Fibroblast of skin of right quadriceps (primary cell): Measurements from ENCODE around the gene AKAP7.

Source experiments
- DNase-seq: peaks from one replicate; pipeline ENCODE4 v3.0.0-alpha.2; 2013

AKAP7 gene

GRCh38 chr6:131205481-131206244, 70.4 kb downstream of the AKAP7 start:
- no peak for DNase-seq

GRCh38 chr6:131206463-131207251, 71.4 kb downstream of the AKAP7 start:
- DNase-seq = no peak

GRCh38 chr6:131208787-131209186, 73.5 kb downstream of the AKAP7 start:
- DNase-seq = no peak

GRCh38 chr6:131210469-131210868, 75.2 kb downstream of the AKAP7 start:
- DNase-seq = peak; percentile 54

- peak; percentile 59 for DNase-seq
Observed at GRCh38 chr6:131212024-131212423, 76.8 kb downstream of the AKAP7 start.

- no peak for DNase-seq
Observed at GRCh38 chr6:131212913-131213312, 77.6 kb downstream of the AKAP7 start.

- DNase-seq = peak; percentile 35
Observed at GRCh38 chr6:131213501-131213990, 78.3 kb downstream of the AKAP7 start.

- DNase-seq = no peak
Observed at GRCh38 chr6:131215219-131215618, 80.0 kb downstream of the AKAP7 start.

GRCh38 chr6:131216246-131216645, 81.0 kb downstream of the AKAP7 start:
- DNase-seq = no peak

GRCh38 chr6:131222773-131223172, 87.5 kb downstream of the AKAP7 start:
- no peak for DNase-seq

GRCh38 chr6:131223416-131223815, 88.1 kb downstream of the AKAP7 start:
- DNase-seq = no peak

- no peak for DNase-seq
Observed at GRCh38 chr6:131225127-131225526, 89.9 kb downstream of the AKAP7 start.

- DNase-seq = no peak
Observed at GRCh38 chr6:131225959-131226358, 90.7 kb downstream of the AKAP7 start.

GRCh38 chr6:131226459-131227157, 91.3 kb downstream of the AKAP7 start:
- no peak for DNase-seq

GRCh38 chr6:131227158-131227543, 91.9 kb downstream of the AKAP7 start:
- no peak for DNase-seq

- DNase-seq = no peak
Observed at GRCh38 chr6:131231103-131231502, 95.8 kb downstream of the AKAP7 start.

- no peak for DNase-seq
Observed at GRCh38 chr6:131231891-131232290, 96.6 kb downstream of the AKAP7 start.

- DNase-seq = no peak
Observed at GRCh38 chr6:131244942-131245341, 109.7 kb downstream of the AKAP7 start.

GRCh38 chr6:131250122-131250521, 114.9 kb downstream of the AKAP7 start:
- peak; percentile 47 for DNase-seq

GRCh38 chr6:131250936-131251335, 115.7 kb downstream of the AKAP7 start:
- no peak for DNase-seq

GRCh38 chr6:131251590-131252199, 116.4 kb downstream of the AKAP7 start:
- DNase-seq = no peak

- DNase-seq = no peak
Observed at GRCh38 chr6:131255434-131255833, 120.2 kb downstream of the AKAP7 start.

GRCh38 chr6:131255911-131256310, 120.6 kb downstream of the AKAP7 start:
- peak; percentile 5 for DNase-seq
